WERI-Rb-1 (cell line): ENCODE results near the gene TCL1B.

Experiments
- DNase-seq: peaks from one replicate; pipeline ENCODE4 v3.0.0-alpha.2; 2020
- H3K27ac ChIP-seq: fragments of 250-450 bp; sonication (Bioruptor Pico); 2 replicates; pipeline ENCODE4 v1.5.1; 2020; ENCODE audit warnings: mild to moderate bottlenecking, moderate library complexity
- H3K27me3 ChIP-seq: fragments of 250-450 bp; sonication (Bioruptor Pico); 2 replicates; pipeline ENCODE4 v1.5.1; 2021; ENCODE audit warnings: mild to moderate bottlenecking, low read depth, moderate library complexity; ENCODE audit not compliant: insufficient read depth, severe bottlenecking
- H3K36me3 ChIP-seq: fragments of 250-450 bp; sonication (Bioruptor Pico); 2 replicates; pipeline ENCODE4 v1.5.1; 2020; ENCODE audit warnings: mild to moderate bottlenecking, moderate library complexity
- H3K4me3 ChIP-seq: 2 replicates; pipeline ENCODE4 v1.5.1; 2011; ENCODE audit warnings: low read depth, mild to moderate bottlenecking, control low read depth, low read length
- H3K9me3 ChIP-seq: fragments of 250-450 bp; sonication (Bioruptor Pico); 2 replicates; pipeline ENCODE4 v1.5.1; 2021; ENCODE audit warnings: mild to moderate bottlenecking, moderate library complexity; ENCODE audit not compliant: severe bottlenecking
- CTCF ChIP-seq: IDR thresholded peaks from 2 replicates; pipeline ENCODE4 v1.5.1; 2011; ENCODE audit warnings: low read depth, mild to moderate bottlenecking, control low read depth, inconsistent platforms, low read length

TCL1B gene

GRCh38 chr14:95685978-95686922 is at the start of gene TCL1B:
Gene TCL1B, plus strand, starts transcription at chr14:95686426. Its CDS starts 42 bp downstream, at chr14:95686468.
- no peak within 1 kb of the TSS for H3K4me3 ChIP-seq

GRCh38 chr14:95644981-95645380 is 41.2 kb upstream of the TCL1B start:
- H3K9me3 ChIP-seq, result no peaks in the 10 kb centered on the region
- H3K4me3 ChIP-seq, result no peak overlapping the region
- TF ChIP-seq CTCF, result no peak
- H3K27me3 ChIP-seq, result no peaks in the 10 kb centered on the region
- H3K36me3 ChIP-seq, result no peaks in the 10 kb centered on the region
- DNase-seq, result no peak
- no peak overlapping the region for H3K27ac ChIP-seq

More at GRCh38 chr14:95685978-95686922, at the start of gene TCL1B:
- Histone ChIP-seq H3K27me3 (no peaks in the 10 kb centered on the region), H3K36me3 (no peaks in the 10 kb centered on the region), H3K9me3 (no peaks in the 10 kb centered on the region), H3K27ac (no peak within 1 kb of the TSS)
- no peak for TF ChIP-seq CTCF
- DNase-seq, result no peak

- Histone ChIP-seq H3K9me3 (no peaks in the 10 kb centered on the region), H3K27me3 (no peaks in the 10 kb centered on the region), H3K27ac (no peak overlapping the region), H3K36me3 (no peaks in the 10 kb centered on the region), H3K4me3 (no peak overlapping the region)
- no peak for DNase-seq
- no peak for TF ChIP-seq CTCF
Measured at GRCh38 chr14:95645389-95645996, 40.7 kb upstream of the TCL1B start.

- no peaks in the 10 kb centered on the region for H3K27me3 ChIP-seq
Measured at GRCh38 chr14:95647926-95648325, 38.3 kb upstream of the TCL1B start.

GRCh38 chr14:95649230-95649629 is 37.0 kb upstream of the TCL1B start:
- Histone ChIP-seq H3K27ac (no peak overlapping the region), H3K4me3 (no peak overlapping the region), H3K9me3 (no peaks in the 10 kb centered on the region), H3K27me3 (no peaks in the 10 kb centered on the region), H3K36me3 (no peaks in the 10 kb centered on the region)
- no peak for TF ChIP-seq CTCF
- DNase-seq, result no peak

More at GRCh38 chr14:95647926-95648325, 38.3 kb upstream of the TCL1B start:
- no peak for DNase-seq
- Histone ChIP-seq H3K27ac (no peak overlapping the region), H3K36me3 (no peaks in the 10 kb centered on the region), H3K9me3 (no peaks in the 10 kb centered on the region), H3K4me3 (no peak overlapping the region)
- TF ChIP-seq CTCF, result no peak
